IMR-90 (cell line): ENCODE measurements around the gene CXorf49B.
"Not testable (repeated sequence)": the region's sequence is repeated elsewhere in the genome, so short reads cannot be mapped to it uniquely, and the experiment has no call there.

Experiments
- CEBPB ChIP-seq: IDR thresholded peaks from 2 replicates; pipeline ENCODE4 v1.6.1; 2012; ENCODE audit warnings: low read depth, low read length, improper control_type of control experiment
- MAFK ChIP-seq: IDR thresholded peaks from 2 replicates; pipeline ENCODE4 v1.6.1; 2012; ENCODE audit warnings: low read depth, low read length, improper control_type of control experiment
- MAZ ChIP-seq: IDR thresholded peaks from 2 replicates; pipeline ENCODE4 v1.6.1; 2012; ENCODE audit warnings: low read depth, mild to moderate bottlenecking, low read length, improper control_type of control experiment, moderate library complexity, borderline replicate concordance
- MXI1 ChIP-seq: IDR thresholded peaks from 2 replicates; pipeline ENCODE4 v1.6.1; 2012; ENCODE audit warnings: low read depth, mild to moderate bottlenecking, low read length, moderate library complexity, borderline replicate concordance
- NFE2L2 ChIP-seq: fragments of 150-350 bp; IDR thresholded peaks from 2 replicates; pipeline ENCODE4 v1.6.1; 2016; ENCODE audit warnings: low read depth, mild to moderate bottlenecking, low read length
- POLR2A ChIP-seq: IDR thresholded peaks from 2 replicates; pipeline ENCODE4 v1.6.1; 2012; ENCODE audit warnings: mild to moderate bottlenecking, low read depth, low read length
- RCOR1 ChIP-seq: IDR thresholded peaks from 2 replicates; pipeline ENCODE4 v1.6.1; 2012; ENCODE audit warnings: mild to moderate bottlenecking, low read length, improper control_type of control experiment; ENCODE audit not compliant: insufficient replicate concordance
- RFX5 ChIP-seq: IDR thresholded peaks from 2 replicates; pipeline ENCODE4 v1.8.0; 2012; ENCODE audit warnings: low read depth, mild to moderate bottlenecking, low read length, moderate library complexity
- SMC3 ChIP-seq: fragments of 150-350 bp; IDR thresholded peaks from 2 replicates; pipeline ENCODE4 v1.6.1; 2016; ENCODE audit warnings: low read depth, mild to moderate bottlenecking, antibody characterized with exemption, low read length, moderate library complexity
- USF2 ChIP-seq: fragments of 150-350 bp; IDR thresholded peaks from 2 replicates; pipeline ENCODE4 v1.6.1; 2017; ENCODE audit warnings: mild to moderate bottlenecking, antibody characterized with exemption, low read length, low read depth
- TF ChIP-seq, protein P1 (sequence below): conservative IDR thresholded peaks from 2 replicates; pipeline ENCODE4 v1.5.1; 2012; ENCODE audit warnings: mild to moderate bottlenecking, low read depth, low read length, improper control_type of control experiment

GRCh38 chrX:71767134-71767533 lies 4.0 kb downstream of the CXorf49B start:
- not testable (repeated sequence) for TF ChIP-seq RFX5, MXI1, USF2, SMC3, POLR2A, MAZ, MAFK, CEBPB, RCOR1, NFE2L2
- TF ChIP-seq, protein P1, sequence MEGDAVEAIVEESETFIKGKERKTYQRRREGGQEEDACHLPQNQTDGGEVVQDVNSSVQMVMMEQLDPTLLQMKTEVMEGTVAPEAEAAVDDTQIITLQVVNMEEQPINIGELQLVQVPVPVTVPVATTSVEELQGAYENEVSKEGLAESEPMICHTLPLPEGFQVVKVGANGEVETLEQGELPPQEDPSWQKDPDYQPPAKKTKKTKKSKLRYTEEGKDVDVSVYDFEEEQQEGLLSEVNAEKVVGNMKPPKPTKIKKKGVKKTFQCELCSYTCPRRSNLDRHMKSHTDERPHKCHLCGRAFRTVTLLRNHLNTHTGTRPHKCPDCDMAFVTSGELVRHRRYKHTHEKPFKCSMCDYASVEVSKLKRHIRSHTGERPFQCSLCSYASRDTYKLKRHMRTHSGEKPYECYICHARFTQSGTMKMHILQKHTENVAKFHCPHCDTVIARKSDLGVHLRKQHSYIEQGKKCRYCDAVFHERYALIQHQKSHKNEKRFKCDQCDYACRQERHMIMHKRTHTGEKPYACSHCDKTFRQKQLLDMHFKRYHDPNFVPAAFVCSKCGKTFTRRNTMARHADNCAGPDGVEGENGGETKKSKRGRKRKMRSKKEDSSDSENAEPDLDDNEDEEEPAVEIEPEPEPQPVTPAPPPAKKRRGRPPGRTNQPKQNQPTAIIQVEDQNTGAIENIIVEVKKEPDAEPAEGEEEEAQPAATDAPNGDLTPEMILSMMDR: not testable (repeated sequence)
